ENCODE measurements around the gene RRAGC.

GRCh38 chr1:38888423-38889333 lies 29.1 kb upstream of the RRAGC start:
- TF ChIP-seq CTCF (IDR thresholded peaks at IDR 0.05) (no peak), POLR2A (IDR thresholded peaks at IDR 0.05) (no peak), EP300 (IDR thresholded peaks at IDR 0.05) (no peak), POLR2AphosphoS5 (IDR thresholded peaks at IDR 0.05) (no peak)
